ENCODE measurements around the gene BNIP5. TPM values are rescaled to one million over a fixed set of nuclear protein-coding genes. Genes with fewer than 3 reads are reported as not detected.

Gene BNIP5
- total and polyA plus RNA-seq, 12 donors, result 0.04 to 0.11 TPM; not detected in 10

GRCh38 chr6:36350082-36350481 is 13.4 kb upstream of the BNIP5 start:
- peak overlapping the region in 3 of 5 donors; percentile 46 to 89 (median 87) for H3K27ac ChIP-seq
- intact Hi-C loops (cut with DNase I), result loop anchor here in 1 of 2 donors (10.0 kb wide), 1 partner anchor 55 kb away; no protein-coding TSS in a partner anchor
- TF ChIP-seq CTCF (IDR thresholded peaks at IDR 0.05) (no peak), POLR2A (IDR thresholded peaks at IDR 0.05) (no peak)
- no peaks in the 10 kb centered on the region for H3K36me3 ChIP-seq (replicated peaks in 1 of 2)
- H3K4me1 ChIP-seq (replicated peaks in 1 of 2), result peaks cover 0 to 22% of the 10 kb centered on the region in 2 donors
- no peaks in the 10 kb centered on the region for H3K27me3 ChIP-seq
- no peaks in the 10 kb centered on the region for H3K9me3 ChIP-seq (replicated peaks in 1 of 3)
- H3K4me3 ChIP-seq, result no peak overlapping the region
- WGBS, 4 donors, result 79 to 89% (median 84%) methylated on average over 4 of the region's 4 CpGs
- DNase-seq, result no peak

GRCh38 chr6:36349240-36349639 is 12.6 kb upstream of the BNIP5 start:
- no peaks in the 10 kb centered on the region for H3K27me3 ChIP-seq
- H3K27ac ChIP-seq, result no peak overlapping the region
- no peak overlapping the region for H3K4me3 ChIP-seq
- intact Hi-C loops (cut with DNase I), result no loop called here
- 86 to 94% (median 90%) methylated on average over 6 of the region's 6 CpGs for WGBS, 4 donors
- DNase-seq, result peak in 1 of 7 donors; percentile 78
- H3K36me3 ChIP-seq (replicated peaks in 1 of 2), result no peaks in the 10 kb centered on the region
- H3K9me3 ChIP-seq (replicated peaks in 1 of 3), result no peaks in the 10 kb centered on the region
- TF ChIP-seq POLR2A (IDR thresholded peaks at IDR 0.05) (no peak), CTCF (IDR thresholded peaks at IDR 0.05) (no peak)
- peaks cover 0 to 22% of the 10 kb centered on the region in 2 donors for H3K4me1 ChIP-seq (replicated peaks in 1 of 2)

- H3K27ac ChIP-seq, result no peak overlapping the region
- intact Hi-C loops (cut with DNase I), result no loop called here
- no peak for TF ChIP-seq CTCF (IDR thresholded peaks at IDR 0.05)
- TF ChIP-seq POLR2A (IDR thresholded peaks at IDR 0.05), result no peak
- H3K9me3 ChIP-seq (replicated peaks in 1 of 3), result no peaks in the 10 kb centered on the region
- peaks cover 0 to 22% of the 10 kb centered on the region in 2 donors for H3K4me1 ChIP-seq (replicated peaks in 1 of 2)
- DNase-seq, result peak in 1 of 7 donors; percentile 7
- H3K27me3 ChIP-seq, result no peaks in the 10 kb centered on the region
- H3K36me3 ChIP-seq (replicated peaks in 1 of 2), result no peaks in the 10 kb centered on the region
- 88 to 93% (median 91%) methylated on average over 4 of the region's 4 CpGs for WGBS, 4 donors
- no peak overlapping the region for H3K4me3 ChIP-seq
These were observed 10.9 kb upstream of the BNIP5 start for GRCh38 chr6:36347621-36348020.

- H3K36me3 ChIP-seq (replicated peaks in 1 of 2), result no peaks in the 10 kb centered on the region
- H3K27ac ChIP-seq, result peak overlapping the region in 1 of 5 donors; percentile 1
- 79 to 91% (median 84%) methylated on average over 19 to 20 of the region's 20 CpGs for WGBS, 4 donors
- peaks cover 0 to 19% of the 10 kb centered on the region in 2 donors for H3K4me1 ChIP-seq (replicated peaks in 1 of 2)
- DNase-seq, result peak in 1 of 7 donors; percentile 17
- no peak for TF ChIP-seq POLR2A (IDR thresholded peaks at IDR 0.05)
- no peak for TF ChIP-seq CTCF (IDR thresholded peaks at IDR 0.05)
- no peaks in the 10 kb centered on the region for H3K9me3 ChIP-seq (replicated peaks in 1 of 3)
- no peaks in the 10 kb centered on the region for H3K27me3 ChIP-seq
- intact Hi-C loops (cut with DNase I), result no loop called here
- H3K4me3 ChIP-seq, result no peak overlapping the region
These were observed 10.0 kb upstream of the BNIP5 start for GRCh38 chr6:36346486-36347273.
